Measurements from ENCODE around the gene CSF3. TPM values are rescaled to one million over a fixed set of nuclear protein-coding genes. Genes with fewer than 3 reads are reported as not detected.

The CSF3 gene
- total and polyA plus RNA-seq, 2 experiments from 2014 or later, result 0.13 TPM; not detected in 1

DNA sequence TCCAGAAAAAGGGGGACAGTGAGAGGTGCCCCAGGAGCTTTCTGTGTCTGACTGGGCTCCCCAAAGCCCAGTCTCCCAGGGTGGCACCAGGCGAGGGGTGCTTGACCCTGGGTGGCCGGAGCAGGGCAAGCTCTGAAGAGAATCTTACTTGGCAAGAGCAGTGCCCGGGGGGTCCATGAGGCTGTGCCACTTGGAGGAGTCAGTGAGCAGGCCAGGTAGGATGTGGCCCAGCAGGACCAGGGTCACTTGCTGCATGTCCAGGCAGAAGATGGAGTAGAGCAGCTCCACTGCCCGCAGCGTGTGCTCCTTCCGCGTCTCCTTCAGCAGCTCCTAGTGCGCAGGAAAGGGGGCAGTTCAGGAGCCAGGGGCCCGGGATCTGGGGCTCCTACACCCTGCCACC, 7.3 kb downstream of the CSF3 start:
- Histone ChIP-seq H3K27me3 (replicated peaks; ENCODE audit: insufficient read depth) (no peaks in the 10 kb centered on the region), H3K9me2 (ENCODE audit: insufficient read depth) (no peaks in the 10 kb centered on the region), H3F3A (ENCODE audit: insufficient read depth) (peaks cover 26% of the 10 kb centered on the region), H2AFZ (no peak overlapping the region), H4K20me1 (ENCODE audit: insufficient read depth) (no peaks in the 10 kb centered on the region), H3K79me2 (ENCODE audit: insufficient read depth) (no peaks in the 10 kb centered on the region), H3K4me2 (ENCODE audit: unreplicated experiment) (no peak overlapping the region), H3K9me3 (ENCODE audit: low read depth) (no peaks in the 10 kb centered on the region), H3K9ac (no peak overlapping the region), H3K4me3 (no peak overlapping the region), H3K4me1 (ENCODE audit: insufficient read depth) (peaks cover 51% of the 10 kb centered on the region), H3K27ac (no peak overlapping the region), H3K36me3 (ENCODE audit: low read depth) (no peaks in the 10 kb centered on the region)
- DNase-seq, result no peak
- WGBS, 2 experiments (ENCODE audit: low coverage in 1 of 2, low lambda C conversion rate in 2 of 2, missing lambda C conversion rate in 2 of 2), result 84 to 94% methylated on average over 7 to 9 of the region's 9 CpGs
- TF ChIP-seq EZH2phosphoT487 (IDR thresholded peaks at IDR 0.05; ENCODE audit: insufficient read depth, low read depth) (no peak), EZH2 (IDR thresholded peaks at IDR 0.05; ENCODE audit: insufficient read depth, poor library complexity, severe bottlenecking) (no peak)
- in situ Hi-C loops (cut with MboI), result no loop called here

DNA sequence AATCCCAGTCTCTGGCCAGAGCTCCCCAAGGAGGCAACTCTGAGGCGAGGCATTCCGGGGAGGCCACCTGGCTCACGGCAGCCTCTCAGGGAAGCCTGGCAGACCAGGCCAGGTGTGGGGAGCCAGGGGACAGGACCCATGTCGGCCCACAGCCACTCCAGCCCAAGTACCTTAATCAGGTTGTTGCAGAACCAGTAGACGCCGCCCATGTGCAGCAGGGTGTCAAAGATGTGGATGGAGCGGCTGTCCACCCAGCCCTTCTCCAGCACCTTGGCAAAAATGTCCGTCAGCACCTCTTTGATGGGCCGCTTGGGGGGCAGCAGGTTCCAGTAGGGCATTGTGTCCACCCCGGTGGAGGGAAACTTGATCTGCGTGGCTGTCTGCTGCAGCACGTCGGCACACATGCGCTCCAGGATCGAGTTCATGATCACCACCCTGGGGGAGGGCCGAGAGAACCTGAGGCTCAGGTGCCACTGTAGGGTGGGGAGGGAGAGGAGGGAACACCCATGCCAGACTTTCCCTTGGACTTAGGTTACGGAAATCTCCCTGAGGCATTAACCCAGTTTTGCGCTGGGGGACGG, 7.8 kb downstream of the CSF3 start:
- no peak overlapping the region for H3K27ac ChIP-seq
- H2AFZ ChIP-seq, result no peak overlapping the region
- H3K9ac ChIP-seq, result no peak overlapping the region
- no peak for TF ChIP-seq EZH2phosphoT487 (IDR thresholded peaks at IDR 0.05; ENCODE audit: insufficient read depth, low read depth)
- TF ChIP-seq EZH2 (IDR thresholded peaks at IDR 0.05; ENCODE audit: insufficient read depth, poor library complexity, severe bottlenecking), result no peak
- no peaks in the 10 kb centered on the region for H3K9me3 ChIP-seq (ENCODE audit: low read depth)
- H3F3A ChIP-seq (ENCODE audit: insufficient read depth), result peaks cover 27% of the 10 kb centered on the region
- DNase-seq, result no peak
- in situ Hi-C loops (cut with MboI), result no loop called here
- no peaks in the 10 kb centered on the region for H3K9me2 ChIP-seq (ENCODE audit: insufficient read depth)
- no peaks in the 10 kb centered on the region for H4K20me1 ChIP-seq (ENCODE audit: insufficient read depth)
- no peaks in the 10 kb centered on the region for H3K79me2 ChIP-seq (ENCODE audit: insufficient read depth)
- WGBS, 2 experiments (ENCODE audit: low coverage in 1 of 2, low lambda C conversion rate in 2 of 2, missing lambda C conversion rate in 2 of 2), result 89 to 90% methylated on average over 19 of the region's 19 CpGs
- H3K4me3 ChIP-seq, result no peak overlapping the region
- H3K27me3 ChIP-seq (replicated peaks; ENCODE audit: insufficient read depth), result no peaks in the 10 kb centered on the region
- H3K36me3 ChIP-seq (ENCODE audit: low read depth), result no peaks in the 10 kb centered on the region
- peaks cover 46% of the 10 kb centered on the region for H3K4me1 ChIP-seq (ENCODE audit: insufficient read depth)
- H3K4me2 ChIP-seq (ENCODE audit: unreplicated experiment), result no peak overlapping the region

DNA sequence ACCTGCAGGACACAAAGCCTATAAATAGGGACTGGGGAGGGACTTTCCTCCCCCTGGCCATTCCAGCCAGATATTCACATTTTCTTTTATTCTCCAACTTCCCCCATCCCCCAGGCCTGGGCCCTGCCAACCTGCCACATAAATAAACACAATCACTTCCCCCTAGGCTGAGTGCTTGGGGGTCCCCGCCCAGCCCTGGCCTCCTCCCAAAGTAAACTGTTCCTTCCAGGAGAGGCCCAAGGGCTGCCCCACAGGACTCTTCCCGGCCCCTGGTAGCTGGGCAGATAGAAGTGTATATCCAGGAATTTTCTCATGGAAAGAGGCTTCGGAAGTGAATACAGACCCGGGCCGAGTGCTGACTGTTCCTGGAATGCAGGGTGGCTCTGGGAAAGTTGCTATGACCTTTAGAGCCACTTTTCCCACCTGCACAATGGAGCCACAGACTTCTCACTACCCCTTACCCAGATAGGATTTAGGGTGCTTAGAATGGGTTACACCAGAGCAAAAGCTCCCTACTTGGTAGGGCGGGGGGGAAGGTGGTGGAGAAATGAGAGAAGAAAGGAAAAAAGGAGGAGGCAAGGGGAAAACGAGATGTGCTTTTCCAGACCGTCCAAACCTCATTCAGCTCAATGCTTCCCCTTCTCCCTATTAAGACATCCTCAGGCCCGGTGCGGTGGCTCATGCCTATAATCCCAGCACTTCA, 8.5 kb downstream of the CSF3 start:
- H3K27ac ChIP-seq, result no peak overlapping the region
- H3K4me1 ChIP-seq (ENCODE audit: insufficient read depth), result peaks cover 39% of the 10 kb centered on the region
- no peak overlapping the region for H2AFZ ChIP-seq
- peaks cover 23% of the 10 kb centered on the region for H3F3A ChIP-seq (ENCODE audit: insufficient read depth)
- no peak for DNase-seq
- no peaks in the 10 kb centered on the region for H3K9me2 ChIP-seq (ENCODE audit: insufficient read depth)
- WGBS, 2 experiments (ENCODE audit: low coverage in 1 of 2, low lambda C conversion rate in 2 of 2, missing lambda C conversion rate in 2 of 2), result 80 to 86% methylated on average over 10 of the region's 10 CpGs
- H3K9me3 ChIP-seq (ENCODE audit: low read depth), result no peaks in the 10 kb centered on the region
- no peaks in the 10 kb centered on the region for H3K36me3 ChIP-seq (ENCODE audit: low read depth)
- TF ChIP-seq EZH2phosphoT487 (IDR thresholded peaks at IDR 0.05; ENCODE audit: insufficient read depth, low read depth), result no peak
- no peak for TF ChIP-seq EZH2 (IDR thresholded peaks at IDR 0.05; ENCODE audit: insufficient read depth, poor library complexity, severe bottlenecking)
- no peak overlapping the region for H3K4me2 ChIP-seq (ENCODE audit: unreplicated experiment)
- no peaks in the 10 kb centered on the region for H3K27me3 ChIP-seq (replicated peaks; ENCODE audit: insufficient read depth)
- no peak overlapping the region for H3K9ac ChIP-seq
- in situ Hi-C loops (cut with MboI), result no loop called here
- no peaks in the 10 kb centered on the region for H3K79me2 ChIP-seq (ENCODE audit: insufficient read depth)
- H4K20me1 ChIP-seq (ENCODE audit: insufficient read depth), result no peaks in the 10 kb centered on the region
- no peak overlapping the region for H3K4me3 ChIP-seq

DNA sequence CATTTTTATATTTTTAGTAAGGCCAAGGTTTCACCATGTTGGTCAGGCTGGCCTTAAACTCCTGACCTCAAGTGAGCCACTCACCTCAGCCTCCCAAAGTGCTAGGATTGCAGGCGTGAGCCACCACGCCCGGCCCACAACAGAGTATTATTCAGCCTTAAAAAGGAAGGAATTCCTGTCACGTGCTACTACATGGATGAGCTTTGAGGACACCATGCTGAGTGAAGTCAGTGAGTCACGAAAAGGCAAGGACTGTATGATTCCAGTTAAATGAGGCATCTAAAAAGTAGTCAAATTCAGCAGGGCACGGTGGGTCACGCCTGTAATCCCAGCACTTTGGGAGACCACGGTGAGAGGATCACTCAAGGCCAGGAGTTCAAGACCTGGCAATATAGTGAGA, 9.7 kb downstream of the CSF3 start:
- Histone ChIP-seq H3K27ac (peak overlapping the region; percentile 60), H3K4me2 (ENCODE audit: unreplicated experiment) (no peak overlapping the region), H3K4me3 (no peak overlapping the region), H3K36me3 (ENCODE audit: low read depth) (no peaks in the 10 kb centered on the region; the same call in 1 of the 2 replicates), H3K9ac (no peak overlapping the region), H3K4me1 (ENCODE audit: insufficient read depth) (peaks cover 29% of the 10 kb centered on the region), H3F3A (ENCODE audit: insufficient read depth) (peaks cover 23% of the 10 kb centered on the region), H3K79me2 (ENCODE audit: insufficient read depth) (no peaks in the 10 kb centered on the region), H4K20me1 (ENCODE audit: insufficient read depth) (no peaks in the 10 kb centered on the region), H3K9me3 (ENCODE audit: low read depth) (no peaks in the 10 kb centered on the region), H3K27me3 (replicated peaks; ENCODE audit: insufficient read depth) (no peaks in the 10 kb centered on the region), H3K9me2 (ENCODE audit: insufficient read depth) (no peaks in the 10 kb centered on the region), H2AFZ (no peak overlapping the region)
- 35 to 48% methylated on average over 8 of the region's 8 CpGs for WGBS, 2 experiments (ENCODE audit: low coverage in 1 of 2, low lambda C conversion rate in 2 of 2, missing lambda C conversion rate in 2 of 2)
- no peak for TF ChIP-seq EZH2 (IDR thresholded peaks at IDR 0.05; ENCODE audit: insufficient read depth, poor library complexity, severe bottlenecking)
- no peak for TF ChIP-seq EZH2phosphoT487 (IDR thresholded peaks at IDR 0.05; ENCODE audit: insufficient read depth, low read depth)
- in situ Hi-C loops (cut with MboI), result no loop called here
- peak; percentile 81 for DNase-seq
